GM18511 (cell line): Measurements from ENCODE around the gene KANK4.

Source experiments
- ATAC-seq: cut with Tn5 transposase; IDR thresholded peaks from one replicate; pipeline ENCODE4 v1.9.1; 2021; ENCODE audit warnings: mild to moderate bottlenecking, moderate library complexity; ENCODE audit not compliant: unreplicated experiment

The KANK4 gene

GRCh38 chr1:62307895-62308492, 11.2 kb downstream of the KANK4 start:
- no peak for ATAC-seq

GRCh38 chr1:62307446-62307845, 11.8 kb downstream of the KANK4 start:
- ATAC-seq, result no peak

- no peak for ATAC-seq
These were observed 13.2 kb downstream of the KANK4 start for GRCh38 chr1:62306065-62306464.

- ATAC-seq, result no peak
These were observed 14.3 kb downstream of the KANK4 start for GRCh38 chr1:62304975-62305374.

GRCh38 chr1:62304515-62304914, 14.7 kb downstream of the KANK4 start:
- no peak for ATAC-seq

- ATAC-seq, result no peak
These were observed 17.4 kb downstream of the KANK4 start for GRCh38 chr1:62301726-62302390.

GRCh38 chr1:62299426-62300200, 19.6 kb downstream of the KANK4 start:
- ATAC-seq, result no peak

- peak; percentile 83 for ATAC-seq
These were observed 23.2 kb downstream of the KANK4 start for GRCh38 chr1:62295921-62296491.

- ATAC-seq, result no peak
These were observed 25.0 kb downstream of the KANK4 start for GRCh38 chr1:62294261-62294660.

GRCh38 chr1:62288662-62289061, 30.6 kb downstream of the KANK4 start:
- no peak for ATAC-seq

- ATAC-seq, result no peak
These were observed 31.0 kb downstream of the KANK4 start for GRCh38 chr1:62288224-62288623.

GRCh38 chr1:62286786-62287224, 32.4 kb downstream of the KANK4 start:
- ATAC-seq, result no peak

- ATAC-seq, result no peak
These were observed 33.0 kb downstream of the KANK4 start for GRCh38 chr1:62285984-62286785.

GRCh38 chr1:62285440-62285839, 33.8 kb downstream of the KANK4 start:
- ATAC-seq, result no peak

GRCh38 chr1:62283986-62284385, 35.2 kb downstream of the KANK4 start:
- ATAC-seq, result no peak

- no peak for ATAC-seq
These were observed 36.1 kb downstream of the KANK4 start for GRCh38 chr1:62282909-62283755.

- ATAC-seq, result no peak
These were observed 37.2 kb downstream of the KANK4 start for GRCh38 chr1:62281922-62282555.

- no peak for ATAC-seq
These were observed 38.2 kb downstream of the KANK4 start for GRCh38 chr1:62280960-62281465.

GRCh38 chr1:62280150-62280549, 39.1 kb downstream of the KANK4 start:
- ATAC-seq, result no peak
